ENCODE measurements around the gene PPDPF. TPM values are rescaled to one million over a fixed set of nuclear protein-coding genes. Genes with fewer than 3 reads are reported as not detected.

Gene PPDPF
- total RNA-seq, 2 experiments from 2014 or later: 34.9 to 117 TPM

GRCh38 chr20:63533388-63533787 lies 12.8 kb downstream of the PPDPF start:
- H2AFZ ChIP-seq (ENCODE audit: low read length): no peak overlapping the region
- POLR2A ChIA-PET: no interaction called here

GRCh38 chr20:63533871-63534393 lies 13.4 kb downstream of the PPDPF start:
- Histone ChIP-seq H3K9me3 (ENCODE audit: low read length) (no peaks in the 10 kb centered on the region), H2AFZ (ENCODE audit: low read length) (no peak overlapping the region), H3K4me1 (ENCODE audit: insufficient read depth, low read length, poor library complexity, severe bottlenecking) (peaks cover 23% of the 10 kb centered on the region), H4K20me1 (ENCODE audit: insufficient read depth, low read length) (no peaks in the 10 kb centered on the region), H3K9me2 (ENCODE audit: insufficient read depth, low read length) (no peaks in the 10 kb centered on the region), H3K27ac (ENCODE audit: low read depth, low read length, poor library complexity, severe bottlenecking) (no peak overlapping the region), H3K79me2 (ENCODE audit: insufficient read depth, low read depth, low read length) (no peaks in the 10 kb centered on the region), H3K4me3 (ENCODE audit: low read depth, low read length, poor library complexity, severe bottlenecking) (no peak overlapping the region), H3K4me2 (ENCODE audit: low read length) (no peak overlapping the region), H3K36me3 (ENCODE audit: insufficient read depth, low read length) (no peaks in the 10 kb centered on the region)
- no TSS peak for BruUV-seq (replicated peaks)
- intact Hi-C loops (cut with micrococcal nuclease; ENCODE audit: unreplicated experiment): loop anchor here (10.0 kb wide), 1 partner anchor 331 kb away; the partner anchor contains the start of genes ABHD16B and TPD52L2
- POLR2A ChIA-PET: no interaction called here
- no peak for TF ChIP-seq EZH2phosphoT487 (IDR thresholded peaks at IDR 0.05; ENCODE audit: borderline replicate concordance, low read depth, low read length)
- no peak for TF ChIP-seq CTCF (conservative IDR thresholded peaks at IDR 0.05; ENCODE audit: low read length)
- CTCF ChIA-PET (ENCODE audit: unreplicated experiment): no interaction called here
- no peak for DNase-seq (ENCODE audit: low spot score)

More at GRCh38 chr20:63533388-63533787, 12.8 kb downstream of the PPDPF start:
- no peaks in the 10 kb centered on the region for H3K79me2 ChIP-seq (ENCODE audit: insufficient read depth, low read depth, low read length)
- H4K20me1 ChIP-seq (ENCODE audit: insufficient read depth, low read length): no peaks in the 10 kb centered on the region
- no peak for TF ChIP-seq EZH2phosphoT487 (IDR thresholded peaks at IDR 0.05; ENCODE audit: borderline replicate concordance, low read depth, low read length)
- no peak for TF ChIP-seq CTCF (conservative IDR thresholded peaks at IDR 0.05; ENCODE audit: low read length)
- CTCF ChIA-PET (ENCODE audit: unreplicated experiment): no interaction called here
- intact Hi-C loops (cut with micrococcal nuclease; ENCODE audit: unreplicated experiment): loop anchor here (10.0 kb wide), 1 partner anchor 331 kb away; the partner anchor contains the start of genes ABHD16B and TPD52L2
- H3K4me2 ChIP-seq (ENCODE audit: low read length): no peak overlapping the region
- no TSS peak for BruUV-seq (replicated peaks)
- H3K4me1 ChIP-seq (ENCODE audit: insufficient read depth, low read length, poor library complexity, severe bottlenecking): peaks cover 18% of the 10 kb centered on the region
- no peaks in the 10 kb centered on the region for H3K9me3 ChIP-seq (ENCODE audit: low read length)
- no peak overlapping the region for H3K4me3 ChIP-seq (ENCODE audit: low read depth, low read length, poor library complexity, severe bottlenecking)
- no peaks in the 10 kb centered on the region for H3K36me3 ChIP-seq (ENCODE audit: insufficient read depth, low read length)
- no peaks in the 10 kb centered on the region for H3K9me2 ChIP-seq (ENCODE audit: insufficient read depth, low read length)
- H3K27ac ChIP-seq (ENCODE audit: low read depth, low read length, poor library complexity, severe bottlenecking): no peak overlapping the region
- DNase-seq (ENCODE audit: low spot score): no peak

- no peaks in the 10 kb centered on the region for H4K20me1 ChIP-seq (ENCODE audit: insufficient read depth, low read length)
- ChIA-PET CTCF (ENCODE audit: unreplicated experiment) (no interaction called here), POLR2A (no interaction called here)
- no peak for DNase-seq (ENCODE audit: low spot score)
- TF ChIP-seq EZH2phosphoT487 (IDR thresholded peaks at IDR 0.05; ENCODE audit: borderline replicate concordance, low read depth, low read length) (no peak), CTCF (conservative IDR thresholded peaks at IDR 0.05; ENCODE audit: low read length) (no peak)
- no TSS peak for BruUV-seq (replicated peaks)
- no peaks in the 10 kb centered on the region for H3K36me3 ChIP-seq (ENCODE audit: insufficient read depth, low read length)
- H3K9me3 ChIP-seq (ENCODE audit: low read length): no peaks in the 10 kb centered on the region
- H3K4me3 ChIP-seq (ENCODE audit: low read depth, low read length, poor library complexity, severe bottlenecking): no peak overlapping the region
- no peaks in the 10 kb centered on the region for H3K79me2 ChIP-seq (ENCODE audit: insufficient read depth, low read depth, low read length)
- H3K4me2 ChIP-seq (ENCODE audit: low read length): no peak overlapping the region
- no peak overlapping the region for H3K27ac ChIP-seq (ENCODE audit: low read depth, low read length, poor library complexity, severe bottlenecking)
- H3K4me1 ChIP-seq (ENCODE audit: insufficient read depth, low read length, poor library complexity, severe bottlenecking): peaks cover 23% of the 10 kb centered on the region
- no peak overlapping the region for H2AFZ ChIP-seq (ENCODE audit: low read length)
- no peaks in the 10 kb centered on the region for H3K9me2 ChIP-seq (ENCODE audit: insufficient read depth, low read length)
- intact Hi-C loops (cut with micrococcal nuclease; ENCODE audit: unreplicated experiment): loop anchor here (10.0 kb wide), 1 partner anchor 330 kb away; the partner anchor contains the start of genes ABHD16B and TPD52L2
These were observed 13.9 kb downstream of the PPDPF start for GRCh38 chr20:63534427-63534830.

All from OCI-LY7 (cell line).